GM19240 (cell line): ENCODE data around the gene PAN2.
"Not testable (repeated sequence)": the region's sequence is repeated elsewhere in the genome, so short reads cannot be mapped to it uniquely, and the experiment has no call there.

Experiments
- DNase-seq: peaks from one replicate; pipeline ENCODE4 v3.0.0; 2011; ENCODE audit warnings: low spot score; ENCODE audit not compliant: insufficient read length

PAN2 gene

DNA sequence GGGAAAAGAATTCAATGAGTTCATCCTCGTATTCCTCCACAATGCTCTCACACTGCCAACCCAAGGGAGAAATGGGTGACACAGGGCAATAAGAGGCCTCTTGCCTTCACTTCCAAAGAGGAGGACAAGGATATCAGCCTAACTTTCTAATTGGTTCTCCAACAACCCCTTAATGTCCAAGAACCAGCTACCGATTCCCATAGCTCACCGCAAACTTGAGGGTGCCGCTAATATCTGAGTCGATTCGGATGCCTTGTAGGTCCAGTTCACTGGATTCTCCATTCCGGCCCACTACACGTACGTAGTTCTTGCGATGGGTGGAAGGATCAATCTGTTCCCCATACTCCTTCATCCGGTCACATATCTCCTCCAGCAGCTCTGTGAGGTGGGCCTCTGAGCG lies 22.8 kb downstream of the PAN2 start:
- DNase-seq: no peak

DNA sequence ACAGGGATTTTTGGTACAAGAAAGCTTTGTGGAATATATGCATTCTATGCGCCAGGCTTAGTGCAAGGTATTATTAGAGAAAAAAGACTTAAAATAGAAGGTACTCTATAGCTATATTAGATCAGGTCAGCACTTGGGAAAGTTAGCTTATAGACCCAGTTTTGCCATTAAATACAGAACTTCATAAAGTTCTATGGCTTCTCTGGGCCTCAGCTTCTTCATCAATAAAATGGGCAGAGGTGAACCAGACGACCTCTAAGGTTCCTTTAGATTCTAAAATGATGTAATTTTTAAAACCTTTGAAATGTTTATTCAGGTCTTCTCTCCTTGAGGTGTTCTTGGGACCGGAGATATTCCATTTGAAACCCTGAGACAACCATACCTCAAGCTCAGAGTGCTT lies 25.1 kb downstream of the PAN2 start:
- no peak for DNase-seq

DNA sequence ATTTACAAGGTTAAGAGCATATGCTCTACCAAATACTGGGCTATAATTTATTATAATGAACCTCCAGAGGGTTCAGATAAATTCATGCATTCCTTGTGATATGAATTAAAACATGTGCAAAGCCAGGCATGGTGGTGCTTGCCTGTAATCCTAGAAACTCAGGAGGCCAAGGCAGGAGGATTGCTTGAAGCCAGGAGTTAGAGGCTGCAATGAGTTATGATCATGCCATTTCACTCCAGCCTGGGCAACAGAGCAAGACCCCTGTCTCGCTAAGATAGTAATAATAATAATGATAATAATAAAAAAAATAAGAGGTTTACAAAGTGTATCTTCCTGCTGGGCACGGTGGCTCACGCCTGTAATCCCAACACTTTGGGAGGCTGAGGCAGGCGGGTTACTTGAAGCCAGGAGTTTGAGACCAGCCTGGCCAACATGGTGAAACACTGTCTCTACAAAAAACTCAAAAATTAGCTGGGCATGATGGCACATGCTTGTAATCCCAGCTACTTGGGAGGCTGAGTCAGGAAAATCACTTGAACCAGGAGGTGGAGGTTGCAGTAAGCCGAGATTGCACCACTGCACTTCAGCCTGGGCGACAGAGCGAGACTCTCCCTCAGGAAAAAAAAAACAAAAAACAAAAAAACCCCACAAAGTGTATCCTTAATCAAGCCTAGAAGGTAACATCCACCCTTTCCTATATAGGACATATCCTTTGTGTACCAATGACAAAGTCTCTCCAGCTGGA lies 26.4 kb downstream of the PAN2 start:
- DNase-seq: no peak

DNA sequence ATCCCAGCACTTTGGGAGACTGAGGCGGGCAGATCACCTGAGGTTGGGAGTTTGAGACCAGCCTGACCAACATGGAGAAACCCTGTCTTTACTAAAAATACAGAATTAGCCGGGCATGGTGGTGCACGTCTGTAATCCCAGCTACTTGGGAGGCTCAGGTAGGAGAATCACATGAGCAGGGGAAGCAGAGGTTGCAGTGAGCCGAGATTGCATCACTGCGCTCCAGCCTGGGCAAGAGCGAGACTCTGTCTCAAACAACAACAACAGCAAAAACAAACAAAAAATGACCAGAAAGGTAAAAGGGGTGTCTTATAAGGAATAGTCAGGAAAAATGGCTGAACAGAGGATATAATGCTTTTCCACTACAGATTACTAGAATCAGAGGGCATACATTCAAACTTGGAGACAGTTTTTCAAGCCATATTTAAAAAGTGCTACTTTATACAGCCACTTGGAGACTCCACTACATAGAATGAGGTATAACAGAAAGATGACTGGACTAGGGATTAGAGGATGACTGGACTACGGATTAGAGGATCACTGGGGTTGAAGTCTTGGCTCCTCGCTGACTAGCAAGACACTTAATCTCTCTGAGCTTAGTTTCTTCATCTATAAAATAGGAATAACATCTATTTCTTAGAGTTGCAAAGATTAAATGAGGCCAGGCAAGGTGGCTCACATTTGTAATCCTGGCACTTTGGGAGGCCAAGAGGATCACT lies 28.8 kb downstream of the PAN2 start:
- no peak for DNase-seq

DNA sequence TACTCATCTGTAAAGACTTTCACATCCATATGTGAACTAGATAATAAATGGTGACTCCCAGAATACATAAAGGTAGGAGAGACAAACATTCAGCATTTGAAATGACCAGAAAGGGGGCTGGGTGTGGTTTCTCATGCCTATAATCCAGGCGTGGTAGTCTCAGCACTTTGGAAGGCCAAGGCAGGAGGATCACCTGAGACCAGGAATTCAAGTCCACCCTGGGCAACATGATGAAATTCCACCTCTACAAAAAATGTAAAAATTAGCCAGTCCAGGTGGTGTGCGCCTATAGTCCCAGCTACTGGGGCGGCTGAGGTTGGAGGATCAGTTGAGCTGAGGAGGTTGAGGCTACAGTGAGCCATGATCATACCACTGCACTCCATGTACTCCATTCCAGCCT lies 29.5 kb downstream of the PAN2 start:
- DNase-seq: no peak

DNA sequence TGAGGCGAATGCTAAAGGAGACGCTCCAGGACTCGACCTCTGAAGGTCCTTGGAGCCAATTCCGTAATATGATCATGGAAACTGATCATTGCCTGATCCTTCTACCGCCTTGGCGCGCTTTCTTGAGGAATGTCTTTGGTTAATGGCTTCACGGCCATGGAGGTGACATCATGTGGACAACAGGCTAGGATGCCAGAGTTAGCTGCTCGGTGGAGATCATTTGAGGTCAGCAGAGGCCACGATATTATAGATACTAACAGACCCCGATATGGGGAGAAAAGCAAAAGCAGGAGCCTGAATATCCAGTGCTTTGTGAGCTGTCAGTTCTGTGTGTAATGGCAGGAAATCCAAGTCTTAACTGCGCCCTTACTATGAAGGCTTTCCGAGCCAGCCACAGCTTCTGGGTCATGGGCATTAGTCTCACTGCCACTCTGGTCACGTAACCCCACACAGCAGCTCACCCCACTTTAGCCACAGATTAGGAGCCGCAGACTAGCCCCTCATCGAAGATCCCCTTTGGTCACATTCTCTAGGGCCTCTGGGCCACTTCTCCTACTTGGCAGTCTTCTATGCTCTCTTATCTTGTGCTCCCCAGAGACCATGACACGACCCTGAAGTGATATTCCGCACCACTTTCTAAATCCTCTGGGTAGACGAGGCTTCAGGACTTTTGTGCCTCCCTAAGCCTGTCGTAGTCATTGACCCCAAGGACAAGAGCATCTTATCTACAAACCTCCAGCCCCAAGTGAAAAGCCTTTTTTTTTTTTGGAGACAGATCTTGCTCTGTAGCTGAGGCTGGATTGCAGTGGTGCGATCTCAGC lies 32.9 kb downstream of the PAN2 start:
- DNase-seq: no peak

DNA sequence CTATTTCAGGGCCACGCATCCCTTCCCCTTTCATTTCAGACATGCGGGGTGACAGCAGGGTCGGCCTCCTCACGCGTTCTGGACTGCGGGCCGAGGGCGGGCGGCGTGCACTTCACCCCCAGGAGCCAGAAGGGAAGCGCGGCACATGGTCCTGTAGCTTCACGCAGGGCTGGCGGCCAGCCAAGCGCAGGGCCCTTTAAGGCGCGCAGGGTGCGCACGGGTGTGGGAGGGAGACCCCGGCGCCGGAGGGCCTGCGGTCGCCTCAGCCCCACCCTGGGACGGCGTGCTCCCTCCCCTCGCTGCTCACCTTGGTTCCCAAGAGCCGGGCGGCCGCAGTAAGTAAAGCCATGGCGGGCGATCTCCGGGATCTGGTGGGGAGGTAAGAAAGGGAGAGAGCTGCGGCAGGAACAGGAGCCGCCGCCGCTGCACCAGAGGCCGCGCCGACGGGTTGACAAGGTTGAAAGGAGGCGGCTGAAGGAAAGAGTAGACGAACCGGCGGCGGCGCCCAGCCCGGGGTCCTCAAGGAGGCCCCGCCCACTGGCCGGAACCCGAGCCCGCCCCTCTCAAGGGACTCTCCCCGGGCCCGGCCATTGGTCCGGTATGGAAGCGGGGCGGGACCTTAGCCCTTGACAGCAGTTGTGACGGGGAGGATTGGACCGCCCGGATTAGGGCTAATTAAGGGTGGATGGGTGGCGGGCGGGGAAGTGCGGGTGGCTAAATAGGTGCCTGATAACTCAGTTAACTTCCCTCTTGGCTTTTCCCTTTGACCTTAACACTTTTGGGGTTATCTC lies 33.8 kb downstream of the PAN2 start, which contains the start of gene CS:
CS (minus strand) TSS at position 478 of the 791 bp plus-strand sequence; CDS start at position 349, 129 bp downstream.
- DNase-seq: peak; percentile 90

DNA sequence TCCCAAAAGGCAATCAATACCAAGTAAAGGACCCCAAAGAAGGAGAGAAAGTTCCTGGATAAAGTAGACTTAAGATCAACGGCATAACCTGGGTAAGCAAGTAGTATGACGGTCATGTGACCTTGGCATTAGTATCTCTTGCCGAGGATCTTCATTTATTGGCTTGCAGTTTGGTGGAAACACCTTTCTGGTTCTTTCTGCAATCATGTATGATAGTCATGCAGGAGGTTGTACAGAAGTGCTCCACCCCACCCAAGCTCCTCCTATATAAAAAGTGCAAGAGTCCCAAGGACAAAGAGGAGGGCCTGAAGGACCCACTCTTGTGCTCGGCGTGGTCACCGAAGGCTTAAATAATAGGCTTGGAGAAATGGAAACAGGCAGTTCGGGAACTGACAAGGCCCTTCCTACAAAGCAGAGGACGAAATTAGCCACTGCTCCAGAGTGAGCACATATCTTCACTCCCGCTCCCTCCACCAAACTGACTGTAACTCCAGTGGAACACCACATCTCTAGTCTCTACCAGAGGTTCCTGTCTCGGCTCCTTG lies 34.4 kb downstream of the PAN2 start:
- DNase-seq: no peak

DNA sequence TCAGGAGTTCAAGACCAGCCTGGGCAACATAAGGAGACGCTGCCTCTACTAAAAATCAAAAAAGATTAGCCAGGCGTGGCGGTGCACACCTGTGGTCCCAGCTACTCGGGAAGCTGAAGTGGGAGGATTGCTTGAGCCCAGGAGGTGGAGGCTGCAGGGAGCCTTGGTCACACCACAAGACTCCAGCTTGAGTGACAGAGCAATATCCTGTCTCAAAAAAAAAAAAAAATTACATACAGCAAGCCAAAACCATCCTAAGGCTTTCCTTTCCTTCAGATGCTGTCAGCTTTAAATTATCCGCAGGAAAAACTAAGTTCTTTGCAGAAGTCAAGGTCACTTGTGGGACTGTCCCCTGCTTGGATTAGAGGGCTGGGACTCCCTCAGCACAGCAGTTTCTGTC lies 35.0 kb downstream of the PAN2 start:
- no peak for DNase-seq

DNA sequence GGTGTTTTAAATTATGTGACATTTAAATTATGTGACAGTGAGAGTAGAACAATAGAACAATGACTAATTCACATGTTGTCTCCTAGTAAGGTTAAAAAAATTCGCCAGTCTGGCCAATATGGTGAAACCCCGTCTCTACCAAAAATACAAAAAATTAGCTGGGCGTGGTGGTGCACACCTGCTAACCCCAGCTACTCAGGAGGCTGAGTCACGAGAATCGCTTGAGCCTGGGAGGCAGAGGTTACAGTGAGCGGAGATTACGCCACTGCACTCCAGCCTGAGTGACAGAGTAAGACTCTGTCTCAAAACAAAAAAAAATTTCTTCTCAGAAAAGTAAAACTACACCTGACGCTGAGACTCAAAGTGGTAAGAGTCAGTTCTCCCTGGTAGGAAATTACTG lies 36.4 kb downstream of the PAN2 start:
- DNase-seq: no peak

DNA sequence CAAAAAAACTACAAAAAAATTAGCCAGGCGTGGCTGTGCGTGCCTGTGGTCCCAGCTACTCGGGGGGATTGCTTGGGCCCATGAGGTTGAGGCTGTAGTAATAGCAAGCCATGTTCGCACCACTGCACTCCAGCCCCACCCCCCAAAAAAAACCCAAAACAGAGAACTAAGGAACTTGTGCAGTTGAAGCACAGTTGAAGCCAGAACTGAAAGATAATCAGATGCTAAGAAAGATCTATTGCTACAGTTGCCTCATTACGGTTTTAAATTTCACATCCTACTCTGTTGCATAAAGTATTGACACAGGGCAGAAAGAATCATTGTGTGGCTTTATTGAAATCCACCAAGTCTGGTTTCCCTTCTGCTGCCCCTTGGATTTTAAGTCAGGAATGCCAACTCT lies 37.5 kb downstream of the PAN2 start:
- DNase-seq: no peak

DNA sequence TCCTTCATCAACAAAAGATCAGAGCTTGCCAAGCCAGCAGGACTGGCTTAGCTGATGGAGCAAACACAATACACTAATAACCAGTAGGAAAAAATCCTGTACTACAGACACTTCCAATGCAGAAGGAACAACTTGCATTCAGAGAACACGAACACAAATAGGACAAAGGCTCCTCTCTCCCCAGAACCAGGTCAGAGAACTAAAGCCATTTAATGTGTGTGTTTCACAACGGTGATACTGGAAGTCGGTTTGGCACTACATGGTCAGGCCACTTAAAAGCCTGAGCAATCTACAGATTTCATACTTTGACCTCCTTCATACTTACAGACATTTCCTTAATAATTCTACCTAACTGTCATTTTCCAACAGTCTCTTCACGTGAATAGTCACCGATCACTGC lies 40.0 kb downstream of the PAN2 start:
- no peak for DNase-seq

DNA sequence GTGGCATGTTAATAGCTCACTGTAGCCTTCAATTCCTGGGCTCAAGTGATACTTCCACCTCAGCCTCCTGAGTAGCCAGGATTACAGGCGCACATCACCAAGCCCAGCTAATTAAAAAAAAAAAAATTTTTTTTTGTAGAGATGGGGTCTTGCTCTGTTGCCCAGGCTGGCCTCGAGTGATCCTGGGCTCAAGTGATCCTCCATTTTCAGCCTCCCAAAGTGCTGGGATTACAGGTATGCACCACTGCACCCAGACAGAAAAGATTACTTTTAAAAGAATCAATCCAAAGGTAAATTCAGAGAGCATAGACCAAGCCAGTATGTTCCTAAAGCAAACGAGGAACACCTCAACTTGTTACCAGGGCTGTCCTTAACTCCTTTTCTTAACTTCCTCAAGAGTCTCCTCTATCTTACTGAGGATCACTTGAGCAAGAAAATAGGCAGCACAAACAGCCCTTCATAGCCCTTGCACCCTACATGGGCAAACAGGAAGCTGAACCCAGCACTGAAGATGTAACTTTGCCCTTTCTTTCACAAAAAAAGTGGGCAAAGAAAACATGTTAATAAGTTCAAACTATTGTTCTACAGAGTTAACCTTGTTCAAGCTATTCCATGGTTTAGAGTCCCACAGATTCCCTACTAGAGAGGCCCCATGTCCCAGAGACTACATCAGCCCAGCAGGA lies 45.0 kb downstream of the PAN2 start:
- no peak for DNase-seq

DNA sequence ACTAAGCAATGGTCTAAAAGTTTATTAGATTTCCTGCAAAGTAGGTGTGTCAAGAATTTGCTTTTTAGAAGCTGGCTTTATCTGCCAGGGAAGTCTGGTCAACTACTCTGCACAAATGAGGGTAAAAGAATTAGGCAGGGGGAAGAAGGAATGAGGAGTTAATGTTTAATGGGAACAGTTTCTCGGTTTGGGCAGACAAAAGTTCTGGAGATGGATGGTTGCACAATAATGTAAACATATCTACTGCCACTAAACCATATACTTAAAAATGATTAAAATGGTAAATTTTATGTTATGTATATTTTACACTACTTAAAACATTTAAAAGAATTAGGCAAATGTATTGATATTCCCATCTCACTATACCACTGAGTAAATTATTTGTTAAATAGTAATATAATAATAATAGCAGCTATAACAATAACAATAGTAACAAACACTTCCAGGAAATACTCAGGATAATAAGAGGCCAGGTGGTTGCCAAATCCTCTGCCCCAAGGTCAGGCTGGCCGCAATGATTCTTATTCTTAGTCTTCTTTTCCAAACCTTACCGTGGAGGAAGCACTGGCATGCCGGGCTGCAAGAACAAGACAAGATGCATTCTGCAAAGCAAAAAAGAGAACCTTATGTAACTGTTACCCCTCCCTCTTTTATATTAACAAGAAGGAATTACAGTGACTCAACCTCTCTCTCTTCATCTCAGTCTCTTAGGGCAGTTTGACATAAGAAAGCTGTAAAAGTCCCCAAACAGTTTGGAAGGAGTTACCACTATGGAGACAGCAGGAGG lies 47.6 kb downstream of the PAN2 start:
- no peak for DNase-seq

DNA sequence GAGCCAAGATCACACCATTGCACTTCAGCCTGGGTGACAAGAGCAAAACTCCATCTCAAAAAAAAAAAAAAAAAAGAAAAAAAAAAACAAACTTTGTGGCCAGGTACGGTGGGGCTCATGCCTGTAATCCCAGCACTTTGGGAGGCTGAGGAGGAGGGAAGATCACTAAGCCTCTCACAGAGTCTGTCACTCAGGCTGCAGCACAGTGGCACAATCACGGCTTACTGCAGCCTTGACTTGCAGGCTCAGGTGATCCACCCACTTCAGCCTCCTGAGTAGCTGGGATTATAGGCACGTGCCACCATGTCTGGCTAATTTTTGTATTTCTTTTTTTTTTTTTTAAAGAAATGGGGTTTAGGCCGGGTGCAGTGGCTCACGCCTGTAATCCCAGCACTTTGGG lies 49.5 kb downstream of the PAN2 start:
- not testable (repeated sequence) for DNase-seq

DNA sequence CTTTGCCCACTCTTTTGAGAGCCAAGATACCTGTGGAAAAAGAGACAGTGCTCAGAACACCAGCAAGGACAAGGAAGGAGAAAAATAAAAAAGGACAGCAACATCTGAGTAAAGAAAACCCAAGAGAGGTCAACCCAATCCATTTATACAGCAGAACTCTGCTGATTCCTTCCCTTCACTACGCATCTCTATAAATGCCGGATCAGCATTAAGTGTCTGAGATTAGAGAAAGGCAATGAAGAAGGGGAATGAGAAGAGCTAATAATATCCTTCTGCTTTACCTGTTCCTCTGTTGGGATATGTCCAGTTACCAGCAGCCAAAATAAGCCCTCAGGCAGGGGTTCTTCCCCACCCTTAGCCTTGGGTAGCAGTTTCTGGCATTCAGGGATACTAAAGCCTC lies 51.2 kb downstream of the PAN2 start:
- DNase-seq: no peak

DNA sequence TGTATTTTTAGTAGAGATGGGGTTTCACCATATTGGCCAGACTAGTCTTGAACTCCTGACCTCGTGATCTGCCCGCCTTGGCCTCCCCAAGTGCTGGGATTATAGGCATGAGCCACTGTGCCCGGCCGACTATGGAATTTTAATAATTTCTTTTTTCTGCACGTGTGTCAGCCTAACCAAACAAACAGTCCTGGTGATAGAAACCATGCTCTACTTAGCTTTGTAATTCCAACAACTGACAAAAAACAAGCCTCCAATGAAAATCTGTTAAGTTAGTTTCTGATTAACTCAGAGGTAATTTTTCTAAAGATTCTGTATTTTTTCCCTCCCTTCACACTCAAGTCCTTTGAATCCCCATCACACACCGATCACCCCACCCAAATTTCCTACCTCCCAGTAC lies 51.8 kb downstream of the PAN2 start:
- DNase-seq: no peak

DNA sequence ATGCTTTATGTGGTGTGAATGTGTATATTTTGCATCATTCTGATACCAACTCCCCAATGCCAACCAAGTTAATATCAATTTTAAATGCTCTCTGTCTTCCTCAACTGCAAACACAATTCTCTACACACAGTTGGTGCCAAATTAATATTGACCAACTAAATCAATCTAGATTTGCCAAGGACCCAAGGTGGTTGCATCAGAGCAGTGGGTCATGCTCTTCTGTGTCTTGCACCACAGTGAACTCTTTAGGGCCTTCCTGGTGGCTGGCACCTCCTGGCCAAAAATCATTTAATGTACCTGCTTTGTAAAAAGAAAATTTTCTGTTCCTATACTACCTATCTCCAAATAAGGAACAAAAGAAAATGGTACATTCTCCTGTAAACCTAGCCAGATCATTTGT lies 53.0 kb downstream of the PAN2 start:
- DNase-seq: no peak

DNA sequence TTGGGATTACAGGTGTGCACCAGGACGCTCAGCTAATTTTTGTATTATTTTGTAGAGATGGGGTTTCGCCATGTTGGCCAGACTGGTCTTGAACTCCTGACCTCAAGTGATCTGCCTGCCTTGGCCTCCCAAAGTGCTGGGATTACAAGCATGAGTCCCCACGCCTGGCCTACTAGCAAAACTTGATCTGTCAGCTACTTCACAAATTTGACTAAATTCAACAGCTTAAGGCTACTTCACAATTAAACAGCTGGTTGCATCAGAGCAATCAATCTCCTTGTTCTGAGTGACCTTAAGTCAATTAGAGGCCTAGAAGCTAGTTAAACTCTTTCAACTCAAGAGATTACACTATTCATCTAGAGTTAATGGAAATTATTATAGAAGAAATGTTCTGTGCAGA lies 54.9 kb downstream of the PAN2 start:
- no peak for DNase-seq

DNA sequence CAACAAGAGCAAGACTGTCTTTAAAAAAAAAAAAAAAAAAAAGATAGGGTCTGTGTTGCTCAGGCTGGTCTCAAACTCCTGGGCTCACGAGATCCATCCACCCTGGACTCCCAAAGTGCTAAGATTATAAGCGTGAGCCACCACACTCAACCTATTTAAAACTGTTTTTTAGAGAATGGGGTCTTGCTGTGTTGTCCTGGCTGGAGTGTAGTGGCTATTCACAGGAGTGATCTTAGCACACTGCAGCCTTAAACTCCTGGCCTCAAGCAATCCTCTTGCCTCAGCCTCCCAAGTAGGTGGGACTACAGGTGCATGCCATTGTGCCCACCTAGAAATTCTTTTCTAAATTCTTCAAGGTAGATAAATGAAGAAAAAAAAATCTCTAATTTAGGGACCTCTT lies 59.5 kb downstream of the PAN2 start:
- no peak for DNase-seq
